ENCODE measurements around the gene IGDCC3.
"Not testable (repeated sequence)": the region's sequence is repeated elsewhere in the genome, so short reads cannot be mapped to it uniquely, and the experiment has no call there.

The IGDCC3 gene

DNA sequence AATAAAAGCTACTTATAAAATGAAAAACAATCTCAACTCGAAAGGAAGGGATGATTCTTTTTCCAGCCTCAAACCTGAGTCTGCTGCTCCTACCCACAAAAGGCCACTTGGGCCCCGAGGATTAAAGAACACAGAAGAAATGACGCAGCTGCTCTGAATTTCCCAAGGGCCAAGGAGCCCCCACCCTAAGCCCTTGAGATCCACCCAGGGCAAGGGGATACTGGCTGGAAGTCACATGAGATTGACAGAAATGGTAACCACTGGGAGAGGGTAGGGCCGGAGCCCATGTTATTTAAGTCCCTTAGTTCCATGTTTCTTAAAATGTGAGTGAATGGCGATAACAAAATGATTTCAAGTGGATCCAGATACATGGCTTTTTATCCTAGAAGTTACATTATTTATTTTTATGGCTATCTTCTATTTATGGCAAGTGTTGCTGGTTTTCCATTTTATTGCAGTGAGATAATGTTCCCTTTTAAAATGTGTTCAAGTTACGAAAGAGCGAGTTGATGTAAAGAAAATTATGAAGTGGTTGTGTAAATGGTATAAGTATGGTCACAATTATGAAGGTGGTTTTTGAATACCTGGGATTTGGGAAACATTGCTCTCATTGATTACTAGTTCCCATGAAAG, 28.1 kb upstream of the IGDCC3 start:
- DNase-seq, result no peak

DNA sequence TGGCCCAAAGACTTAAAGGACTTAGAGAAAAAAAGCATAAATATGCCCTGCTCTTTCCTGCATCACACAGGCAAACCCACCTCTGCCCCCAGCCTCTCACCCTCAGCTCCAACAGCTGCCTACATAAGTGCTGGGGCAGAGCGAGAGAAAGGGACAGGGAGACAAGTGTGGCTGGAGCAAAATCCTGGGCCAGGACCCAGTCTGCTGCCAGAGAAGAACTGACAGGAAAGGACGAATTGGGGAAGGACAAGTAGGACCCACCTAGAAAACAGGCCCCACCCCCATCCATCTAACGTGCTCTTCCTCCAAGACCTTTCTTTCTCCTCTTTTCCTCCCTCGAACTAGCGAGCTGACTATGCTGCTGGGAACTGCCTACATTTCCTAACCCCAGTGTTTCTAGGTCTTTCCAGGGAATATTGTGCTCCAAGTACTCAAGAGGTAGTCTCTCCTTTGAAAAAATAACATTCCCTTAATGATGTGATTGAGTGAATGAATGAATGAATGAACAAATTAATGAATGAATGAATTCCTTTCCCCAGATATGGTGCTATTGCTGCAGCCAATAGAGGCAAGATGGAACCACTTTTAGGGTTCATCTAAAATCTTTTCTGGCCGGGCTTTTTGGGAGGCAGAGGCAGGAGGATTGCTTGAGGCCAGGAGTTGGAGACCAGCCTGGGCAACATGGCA, 26.5 kb upstream of the IGDCC3 start:
- DNase-seq, result no peak

DNA sequence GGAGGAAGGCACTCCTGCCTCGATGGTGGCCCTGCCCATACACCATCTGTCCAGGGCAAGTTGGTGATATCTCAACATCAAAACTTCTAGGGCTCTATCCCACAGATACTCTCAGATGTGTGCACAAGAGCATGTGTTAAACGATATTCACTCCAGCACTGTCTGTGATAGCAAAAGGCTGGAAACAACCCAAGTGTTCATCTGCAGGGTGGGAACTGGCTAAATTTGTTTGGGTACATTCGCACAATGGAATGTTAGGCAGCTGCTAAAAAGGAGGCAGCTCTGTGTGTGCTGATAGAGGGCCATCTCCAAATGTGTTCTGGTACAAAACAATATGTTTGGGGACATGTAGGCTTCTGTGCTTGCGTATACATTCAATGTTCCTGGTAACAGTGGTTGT, 25.2 kb upstream of the IGDCC3 start:
- no peak for DNase-seq

DNA sequence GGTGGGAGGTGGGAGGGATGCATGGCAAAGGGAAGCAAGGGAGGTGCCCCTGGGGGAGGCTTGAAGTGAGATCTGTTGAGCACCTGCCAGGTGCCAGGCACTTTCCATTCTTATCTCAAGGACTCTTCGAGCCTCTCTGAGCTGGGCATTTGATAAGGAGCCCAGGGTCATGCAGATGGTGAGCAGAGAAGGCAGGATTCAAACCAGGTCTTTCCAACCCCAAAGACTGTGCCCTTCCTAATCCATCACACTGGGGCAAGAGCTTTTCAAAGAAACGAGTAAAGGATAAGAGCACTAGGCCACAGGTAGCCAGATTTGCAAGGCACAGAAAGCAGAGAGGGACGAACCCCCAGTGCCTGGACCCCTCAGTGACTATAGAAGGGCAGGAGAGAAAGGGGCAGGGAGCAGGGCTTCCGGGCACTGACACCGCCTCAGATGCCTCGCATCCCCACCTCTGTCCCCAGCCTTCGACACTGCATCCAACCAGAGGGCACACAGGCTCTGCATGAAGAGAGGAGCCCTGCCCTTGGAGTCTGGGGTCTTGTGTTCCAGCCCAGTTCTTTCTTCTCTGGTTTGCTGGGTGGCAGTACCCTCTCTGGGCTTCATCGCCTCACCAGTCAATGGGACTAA, 23.9 kb upstream of the IGDCC3 start:
- no peak for DNase-seq

DNA sequence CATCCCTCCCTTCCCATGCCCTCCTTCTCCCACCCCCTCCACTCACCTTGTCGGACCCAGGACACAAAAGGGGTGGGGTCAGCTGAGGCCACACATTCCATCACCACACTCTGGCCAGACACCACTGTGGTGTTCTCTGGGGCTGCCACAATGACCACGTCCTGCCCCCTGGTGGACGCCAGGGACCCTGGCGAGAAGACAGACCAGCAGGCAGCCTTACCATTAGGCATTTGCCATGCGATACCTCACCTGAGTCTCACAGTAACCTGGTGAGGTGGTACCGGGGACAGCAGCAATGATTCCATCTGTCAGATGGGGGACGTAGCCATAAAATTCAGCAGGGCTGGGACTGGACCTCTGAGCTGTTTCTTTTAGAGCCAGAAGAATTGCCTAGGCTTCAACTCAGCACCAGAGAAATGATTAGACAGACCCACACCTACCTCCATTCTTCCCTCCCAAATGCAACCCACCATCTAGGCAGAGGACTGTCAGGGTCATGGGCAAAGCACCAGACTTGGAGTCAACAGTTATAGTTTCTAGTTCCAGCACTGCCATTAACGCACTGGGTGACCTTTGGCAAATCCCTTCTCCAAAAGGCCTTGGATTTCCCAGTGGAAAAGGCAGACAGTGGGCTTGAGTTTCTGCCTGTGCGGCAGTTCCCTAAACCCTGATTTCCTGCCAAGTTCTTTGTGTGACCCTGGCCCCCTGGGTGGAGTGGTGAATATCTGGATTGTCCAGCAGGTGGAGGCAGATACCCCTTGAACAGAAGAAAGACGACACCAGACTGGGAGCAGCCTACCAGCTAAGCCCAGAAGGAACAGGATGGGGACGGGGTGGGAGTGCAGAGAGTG, 23.2 kb upstream of the IGDCC3 start:
- DNase-seq, result peak; percentile 80

DNA sequence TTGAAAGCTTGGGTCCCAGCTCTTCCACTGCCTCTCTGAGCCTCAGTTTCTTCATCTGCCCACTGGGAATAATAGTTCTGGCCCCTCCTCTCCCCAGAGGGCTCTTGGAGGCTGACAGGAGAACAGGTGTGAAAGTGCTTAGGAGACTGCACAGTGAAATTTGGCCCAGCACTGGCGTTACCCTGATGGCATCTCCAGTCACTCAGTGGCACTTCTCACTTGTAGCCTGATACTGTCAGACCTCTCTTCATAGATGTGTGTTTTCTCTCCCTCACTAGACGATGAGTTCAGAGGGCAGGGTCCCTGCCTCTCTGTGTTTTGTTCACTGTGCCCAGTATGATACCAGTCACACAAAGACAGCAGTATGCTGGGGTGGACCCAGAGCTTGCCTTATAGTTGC, 22.2 kb upstream of the IGDCC3 start:
- DNase-seq, result no peak

DNA sequence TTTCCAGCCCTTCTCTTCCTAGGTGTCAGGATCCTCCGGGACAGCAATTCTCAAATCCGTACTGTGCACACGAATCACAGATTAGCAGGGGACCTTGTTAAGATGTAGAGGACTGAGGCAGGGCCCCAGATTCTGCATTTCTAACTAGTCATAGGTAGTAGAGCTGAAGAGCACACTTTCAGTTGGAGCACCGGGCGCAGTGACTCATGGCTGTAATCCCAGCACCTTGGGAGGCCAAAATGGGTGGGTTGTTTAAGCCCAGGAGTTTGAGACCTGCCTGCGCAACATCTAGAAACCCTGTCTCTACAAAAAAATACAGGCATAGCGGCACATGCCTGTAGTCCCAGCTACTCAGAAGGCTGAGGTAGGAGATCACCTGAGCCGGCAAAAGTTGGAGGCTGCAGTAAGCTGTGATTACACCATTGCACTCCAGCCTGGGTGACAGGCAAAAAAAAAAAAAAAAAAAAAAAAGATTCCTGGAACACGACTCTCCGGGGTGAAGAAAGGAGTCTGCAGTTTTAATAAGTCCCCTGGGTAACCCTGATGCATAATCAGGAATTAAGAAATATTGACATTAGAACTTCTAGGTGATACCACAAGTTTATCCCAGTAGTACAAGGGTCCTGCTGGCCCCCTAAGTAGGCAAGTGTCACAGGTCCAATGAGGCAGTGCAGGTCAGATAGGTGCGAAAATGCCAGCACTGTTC, 21.4 kb upstream of the IGDCC3 start:
- DNase-seq, result no peak

DNA sequence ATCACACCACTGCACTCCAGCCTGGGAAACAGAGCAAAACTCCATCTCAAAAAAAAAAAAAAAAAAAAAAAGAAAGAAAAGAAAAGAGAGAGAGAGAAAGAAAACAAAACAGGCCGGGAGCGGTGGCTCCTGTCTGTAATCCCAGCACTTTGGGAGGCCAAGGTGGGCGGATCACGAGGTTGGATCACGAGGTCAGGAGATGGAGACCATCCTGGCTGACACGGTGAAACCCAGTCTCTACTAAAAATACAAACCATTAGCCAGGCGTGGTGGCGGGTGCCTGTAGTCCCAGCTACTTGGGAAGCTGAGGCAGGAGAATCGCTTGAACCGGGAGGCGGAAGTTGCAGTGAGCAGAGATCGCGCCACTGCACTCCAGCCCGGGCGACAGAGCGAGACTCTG, 20.7 kb upstream of the IGDCC3 start:
- DNase-seq, result not testable (repeated sequence)

DNA sequence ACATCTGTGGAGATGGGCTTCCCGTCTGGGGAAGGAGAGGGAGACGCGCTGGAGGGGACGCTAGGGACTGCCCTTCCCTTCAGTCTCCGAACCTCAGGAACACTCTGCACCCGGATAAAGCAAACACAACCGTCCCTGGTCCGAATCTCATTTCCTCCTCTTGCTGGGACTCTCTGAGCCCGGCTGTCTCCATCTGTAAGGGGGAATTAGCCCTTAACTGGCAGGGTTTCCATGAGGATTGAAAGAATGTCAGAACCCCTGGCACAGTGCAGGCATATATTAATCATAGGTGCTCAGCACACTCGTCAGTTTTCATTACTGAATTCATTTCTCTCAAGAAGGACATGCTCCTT, 19.1 kb upstream of the IGDCC3 start:
- no peak for DNase-seq

DNA sequence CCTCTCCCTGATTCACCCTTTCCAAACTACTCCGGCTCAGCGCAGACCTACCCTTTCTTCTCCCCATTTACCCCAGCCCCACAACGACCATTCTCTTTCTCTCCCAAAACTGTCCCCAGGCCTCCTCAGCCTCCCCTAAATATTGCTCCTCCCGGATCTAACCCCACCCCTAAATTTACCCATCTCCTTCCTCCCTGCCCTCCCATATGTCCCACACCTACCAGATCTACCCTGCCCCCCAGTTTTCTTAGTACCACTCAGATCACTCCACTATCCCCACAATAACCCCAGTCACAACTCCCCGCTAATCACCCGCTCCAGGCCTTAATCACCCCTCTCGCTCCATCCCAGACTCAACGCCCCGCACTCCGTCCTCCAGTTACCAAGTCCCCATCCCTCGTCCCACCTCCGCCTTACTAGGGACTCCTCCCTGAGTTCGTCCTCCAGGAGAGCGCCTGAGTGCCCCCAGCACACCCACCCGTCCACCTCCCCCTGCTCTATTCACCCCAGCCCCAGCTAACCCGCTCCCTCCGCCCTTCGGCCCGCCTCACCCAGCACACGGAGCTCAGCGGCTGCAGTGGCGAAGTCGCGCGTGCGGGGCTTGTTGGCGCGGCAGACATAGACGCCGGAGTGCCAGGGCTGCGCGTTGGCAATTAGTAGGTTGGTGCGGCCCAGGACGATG, 18.6 kb upstream of the IGDCC3 start:
- no peak for DNase-seq

DNA sequence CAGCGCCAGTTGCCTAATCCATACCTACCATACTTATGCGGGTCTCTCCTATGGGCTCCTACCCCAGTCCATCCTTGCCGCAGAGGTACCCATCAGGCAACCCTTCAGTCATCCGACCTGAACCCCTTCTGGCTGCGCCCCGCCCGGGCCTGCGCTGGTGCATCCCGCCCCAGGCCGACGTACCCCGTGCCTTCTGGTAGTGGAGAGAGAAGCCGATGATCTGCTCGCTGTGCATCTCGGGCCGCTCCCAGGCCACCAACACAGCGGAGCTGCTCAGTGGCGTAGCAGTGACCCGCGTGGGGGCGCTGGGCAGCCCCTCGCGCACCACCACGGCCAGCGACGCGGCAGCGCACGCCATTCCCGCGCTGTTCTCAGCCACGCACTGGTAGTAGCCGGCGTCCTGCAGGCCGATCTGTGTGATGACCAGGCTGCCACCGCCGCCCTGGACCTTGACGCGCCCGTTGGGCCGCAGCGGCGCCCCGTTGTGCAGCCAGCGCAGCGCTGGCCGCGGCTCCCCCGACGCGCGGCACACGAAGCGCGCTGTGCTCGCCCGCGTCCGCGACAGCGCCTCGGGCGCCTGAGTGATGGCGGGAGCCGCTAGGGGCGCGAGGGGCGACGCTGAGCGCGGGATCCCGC, 17.9 kb upstream of the IGDCC3 start:
- no peak for DNase-seq

DNA sequence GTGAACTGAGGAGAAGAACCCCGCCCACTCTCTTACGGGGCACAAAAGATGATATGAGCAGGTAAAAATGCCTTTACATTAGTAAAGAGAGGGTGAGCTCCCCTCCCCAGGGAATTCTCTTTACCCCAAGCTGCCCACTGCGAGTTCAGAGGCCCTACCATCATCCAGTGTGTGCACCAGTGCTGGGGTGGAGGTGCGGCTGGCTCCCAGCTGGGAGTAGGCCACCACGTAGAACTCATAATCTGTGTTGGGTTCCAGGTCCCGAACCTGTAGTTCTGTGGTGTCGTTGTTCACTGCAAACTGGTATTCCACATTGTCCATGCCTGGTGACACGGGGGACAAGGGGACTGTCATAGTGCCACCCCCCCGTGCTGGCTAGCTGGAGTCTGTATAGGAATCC, 17.1 kb upstream of the IGDCC3 start:
- no peak for DNase-seq

DNA sequence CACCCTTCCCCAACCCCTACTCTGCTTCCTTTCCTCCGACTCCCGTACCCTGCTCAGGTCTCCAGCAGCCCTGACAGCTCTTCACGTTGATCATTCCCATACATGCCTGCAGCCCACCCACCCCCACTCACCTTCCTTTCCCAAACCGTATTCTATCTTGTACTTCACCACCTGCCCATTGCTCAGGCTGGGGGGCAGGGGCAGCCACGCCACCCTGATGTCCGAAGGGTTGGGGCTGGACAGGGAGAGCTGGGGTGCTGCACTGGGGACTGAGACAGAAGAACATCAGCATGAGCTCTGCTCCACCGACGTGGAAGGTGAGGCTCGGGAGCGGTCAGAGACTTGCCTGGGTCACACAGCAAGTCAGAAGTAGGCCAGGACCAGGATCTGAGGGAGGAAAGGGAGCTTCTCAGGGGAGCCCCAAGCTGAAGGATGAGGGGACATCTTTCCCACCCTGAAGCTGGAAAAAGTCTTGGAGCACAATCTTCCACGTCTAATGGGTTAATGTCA, 16.5 kb upstream of the IGDCC3 start:
- DNase-seq, result no peak

DNA sequence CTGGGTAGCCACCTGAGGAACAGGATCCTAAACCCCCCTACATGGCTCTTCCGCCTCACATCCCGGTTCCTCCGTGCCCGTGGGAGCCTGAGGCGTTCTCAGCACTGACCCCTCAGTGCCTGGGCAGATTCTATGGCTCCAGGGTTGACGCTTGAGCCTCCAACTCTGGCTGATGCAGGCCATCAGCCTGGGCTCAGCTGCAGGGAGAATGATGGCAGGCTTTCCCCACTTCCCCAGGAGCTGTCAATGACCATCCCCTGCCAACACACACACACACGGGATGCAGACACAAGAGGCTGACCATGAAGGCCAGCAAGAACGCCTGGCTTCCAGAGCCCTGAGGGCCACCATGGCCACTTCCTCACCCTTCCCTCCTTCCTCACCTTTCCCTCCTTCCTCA, 15.8 kb upstream of the IGDCC3 start:
- no peak for DNase-seq

DNA sequence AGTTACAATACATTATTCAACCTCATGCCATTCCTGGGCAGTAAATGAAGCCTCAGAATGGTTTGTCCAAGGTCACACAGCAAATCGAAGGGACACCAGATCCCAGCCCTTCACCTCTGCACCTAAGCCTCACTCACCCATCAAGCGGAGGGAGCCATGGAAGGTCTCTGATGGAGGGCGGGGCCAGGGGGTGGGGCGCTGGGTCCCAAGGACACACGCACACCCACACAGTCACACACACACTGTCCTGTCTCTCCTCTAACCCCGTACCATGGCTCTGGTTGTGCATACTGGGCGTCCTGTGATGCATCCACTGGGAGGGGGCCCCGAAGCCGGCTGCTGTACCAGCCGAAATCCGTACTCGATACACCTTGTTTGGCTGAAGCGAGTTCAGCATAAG, 15.3 kb upstream of the IGDCC3 start:
- no peak for DNase-seq

DNA sequence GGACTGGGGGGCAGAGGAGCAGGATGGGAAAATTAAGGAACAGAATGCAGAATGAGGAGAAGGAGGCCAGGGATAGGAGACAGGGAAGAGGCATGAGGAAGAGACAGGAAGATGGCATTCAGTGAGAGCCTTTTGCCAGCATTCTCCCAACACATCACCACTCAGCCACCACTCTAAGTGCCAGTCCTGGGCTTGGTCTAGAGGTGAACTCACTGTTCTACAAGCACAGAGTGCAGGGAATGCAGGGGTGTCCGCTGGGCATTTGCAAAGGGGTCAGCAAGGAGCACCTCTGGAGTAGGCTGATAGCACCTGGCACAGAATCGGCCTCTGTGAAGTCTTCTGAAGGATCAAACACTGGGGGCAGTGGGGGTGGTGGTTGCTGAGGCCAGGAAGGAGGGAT, 14.6 kb upstream of the IGDCC3 start:
- no peak for DNase-seq

DNA sequence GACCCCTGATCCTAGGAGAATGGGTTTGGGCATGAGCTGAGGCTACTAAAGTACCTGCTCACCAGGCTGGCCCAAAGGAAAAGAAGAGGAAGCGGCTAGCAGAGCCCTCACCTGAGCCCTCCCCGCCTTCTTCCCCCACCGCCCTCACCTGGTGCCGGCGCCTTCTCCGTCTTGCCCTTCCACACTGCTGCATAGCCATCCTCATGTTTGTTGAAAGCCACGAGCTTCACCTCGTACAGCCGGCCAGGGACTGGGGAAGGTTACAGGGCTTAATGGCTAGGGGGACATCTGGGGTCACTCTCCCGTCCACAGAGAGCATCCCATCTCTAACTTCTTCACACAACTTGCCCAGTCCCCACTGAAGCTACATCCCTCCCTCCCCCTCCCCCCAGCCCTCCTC, 13.9 kb upstream of the IGDCC3 start:
- no peak for DNase-seq

DNA sequence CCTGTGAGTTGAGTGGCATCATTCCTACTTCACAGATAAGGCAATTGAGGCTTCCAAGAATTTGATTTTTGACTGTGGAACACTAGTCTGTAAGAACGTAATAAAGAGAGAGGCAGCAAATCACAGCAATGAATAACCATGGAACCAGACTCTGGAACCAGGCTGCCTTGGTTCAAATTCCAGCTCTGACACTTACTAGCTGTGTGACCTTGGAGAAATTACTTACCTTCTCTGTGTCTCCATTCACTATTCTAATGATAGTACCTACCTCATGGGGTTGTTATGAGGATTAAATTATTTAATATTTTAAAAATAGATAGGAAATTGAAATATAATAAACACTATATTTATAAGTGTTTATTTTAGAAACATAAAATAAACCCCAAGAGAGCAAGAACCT, 12.6 kb upstream of the IGDCC3 start:
- DNase-seq, result no peak

DNA sequence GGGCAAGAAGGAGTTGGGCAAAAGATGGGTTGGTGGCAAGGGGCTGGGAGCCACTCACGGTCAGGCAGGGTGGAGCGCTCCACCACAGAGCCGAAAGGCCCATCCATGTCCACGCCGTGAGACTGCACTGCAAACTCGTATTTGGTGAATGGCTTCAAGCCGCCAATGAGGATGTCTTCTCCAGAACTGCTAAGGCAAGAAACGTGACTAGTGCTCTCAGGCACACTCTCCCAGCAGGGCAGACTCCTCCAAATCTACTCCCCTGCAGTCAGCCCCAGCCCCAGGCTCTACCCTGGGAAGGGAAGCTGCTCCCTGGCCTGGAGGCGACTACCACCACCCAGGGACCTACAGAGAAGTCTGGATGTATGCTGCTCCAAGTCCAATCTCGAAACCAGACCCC, 11.4 kb upstream of the IGDCC3 start:
- DNase-seq, result no peak

DNA sequence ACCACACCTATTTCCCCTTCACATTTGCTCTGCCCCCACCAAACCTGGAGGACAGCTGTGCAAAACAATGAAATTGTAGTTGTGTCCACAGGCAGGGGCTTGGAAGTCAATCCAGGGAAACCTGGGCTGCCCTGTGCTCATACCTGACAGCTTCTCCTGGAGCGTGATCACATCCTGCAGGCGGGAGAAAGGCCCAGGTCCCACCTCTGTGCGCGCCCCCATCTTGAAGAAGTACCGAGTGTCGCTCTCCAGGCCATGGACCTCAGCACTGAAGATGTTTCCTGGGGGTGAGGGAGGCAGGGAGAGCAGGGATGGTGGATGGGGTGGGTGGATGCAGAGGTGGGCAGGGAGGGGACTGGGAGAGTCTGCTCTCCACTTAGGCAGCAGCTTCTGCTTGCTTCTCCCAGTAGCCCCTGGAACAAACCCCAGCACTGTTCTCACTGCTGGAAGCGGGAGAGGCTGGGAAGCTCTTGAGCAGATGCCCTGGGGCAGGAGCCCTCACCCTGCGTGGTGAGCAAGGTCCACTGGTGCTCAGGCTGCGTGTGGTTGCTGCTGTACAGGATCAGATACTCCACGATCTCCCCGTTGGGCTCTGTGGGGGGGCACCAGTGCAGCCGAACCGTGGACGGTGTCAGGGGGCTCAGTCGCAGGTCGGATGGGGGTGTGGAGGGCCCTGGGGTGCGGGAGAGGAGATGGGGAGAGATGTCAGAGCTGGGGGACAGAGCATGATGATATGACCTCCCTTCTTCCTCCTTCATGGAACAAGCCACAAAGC, 10.7 kb upstream of the IGDCC3 start:
- no peak for DNase-seq

DNA sequence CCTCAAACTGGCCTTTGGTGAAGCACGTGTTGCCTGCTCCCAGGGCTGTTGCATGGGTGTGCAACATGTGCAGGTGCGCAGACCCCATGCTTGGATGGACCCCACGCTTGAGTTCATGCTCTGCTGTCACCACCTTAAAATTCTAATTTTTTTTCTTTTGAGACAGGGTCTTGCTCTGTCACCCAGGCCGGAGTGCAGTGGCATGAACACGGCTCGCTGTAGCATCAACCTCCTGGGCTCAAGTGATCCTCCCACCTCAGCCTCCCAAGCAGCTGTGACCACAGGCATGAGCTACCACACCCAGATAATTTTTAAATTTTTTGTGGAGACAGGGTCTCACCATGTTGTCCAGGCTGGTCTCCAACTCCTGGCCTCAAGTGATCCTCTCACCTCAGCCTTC, 9.1 kb upstream of the IGDCC3 start:
- no peak for DNase-seq
